OCI-LY7 (cell line): ENCODE measurements around the gene SEMA3G. TPM values are rescaled to one million over a fixed set of nuclear protein-coding genes. Genes with fewer than 3 reads are reported as not detected.
A peak's percentile ranks its signal among the peaks of the same experiment; 100 is the strongest.

Source experiments
- BruUV-seq: library from RNA; stranded (reverse); fragments of 400-500 nt; replicated peaks from 2 replicates; lab custom pipeline; 2021; lab: Mats Ljungman, UMichigan
- CTCF ChIA-PET: fragments of 300-600 bp; sonication (Branson Sonifier 250); formaldehyde crosslinking; loops from one replicate; lab custom pipeline; 2022; ENCODE audit warnings: antibody characterized with exemption; ENCODE audit not compliant: unreplicated experiment; lab: Charles Lee
- POLR2A ChIA-PET: fragments of 300-600 bp; sonication (Branson Sonifier 250); formaldehyde crosslinking; loops from one replicate; lab custom pipeline; 2022; ENCODE audit warnings: antibody characterized with exemption; lab: Charles Lee
- DNase-seq: peaks from one replicate; pipeline ENCODE4 v3.0.0-alpha.2; 2015; ENCODE audit warnings: low spot score
- H2AFZ ChIP-seq: fragments of 200-600 bp; sonication (generic), shearing (Covaris generic); 2 replicates; pipeline ENCODE4 v1.6.1; 2014; ENCODE audit warnings: mild to moderate bottlenecking, antibody characterized with exemption, low read length, moderate library complexity
- H3K27ac ChIP-seq: fragments of 200-600 bp; sonication (generic); 2 replicates; pipeline ENCODE4 v1.5.1; 2014; ENCODE audit warnings: mixed run types, low read depth, mild to moderate bottlenecking, moderate library complexity, low read length, inconsistent platforms; ENCODE audit not compliant: poor library complexity, severe bottlenecking
- H3K36me3 ChIP-seq: fragments of 200-600 bp; sonication (generic); 2 replicates; pipeline ENCODE4 v1.6.1; 2014; ENCODE audit warnings: mild to moderate bottlenecking, antibody characterized with exemption, low read length, moderate library complexity, mixed read lengths; ENCODE audit not compliant: insufficient read depth
- H3K4me1 ChIP-seq: fragments of 200-600 bp; sonication (generic); 2 replicates; pipeline ENCODE4 v1.5.1; 2014; ENCODE audit warnings: mild to moderate bottlenecking, low read length; ENCODE audit not compliant: insufficient read depth, poor library complexity, severe bottlenecking
- H3K4me2 ChIP-seq: fragments of 200-600 bp; sonication (generic); 2 replicates; pipeline ENCODE4 v1.6.1; 2014; ENCODE audit warnings: mild to moderate bottlenecking, low read length
- H3K4me3 ChIP-seq: fragments of 200-600 bp; sonication (generic); 2 replicates; pipeline ENCODE4 v1.5.1; 2014; ENCODE audit warnings: mild to moderate bottlenecking, low read depth, low read length; ENCODE audit not compliant: poor library complexity, severe bottlenecking
- H3K79me2 ChIP-seq: fragments of 200-600 bp; sonication (generic); 2 replicates; pipeline ENCODE4 v1.6.1; 2016; ENCODE audit warnings: low read depth, mild to moderate bottlenecking, low read length, moderate library complexity, mixed read lengths; ENCODE audit not compliant: insufficient read depth
- H3K9me2 ChIP-seq: fragments of 200-600 bp; sonication (generic); 2 replicates; pipeline ENCODE4 v1.6.1; 2016; ENCODE audit warnings: mild to moderate bottlenecking, low read length, mixed read lengths; ENCODE audit not compliant: insufficient read depth
- H3K9me3 ChIP-seq: fragments of 200-600 bp; sonication (generic); 2 replicates; pipeline ENCODE4 v1.6.1; 2014; ENCODE audit warnings: mild to moderate bottlenecking, mixed run types, low read length, mixed read lengths
- H4K20me1 ChIP-seq: fragments of 200-600 bp; sonication (generic); 2 replicates; pipeline ENCODE4 v1.6.1; 2014; ENCODE audit warnings: mild to moderate bottlenecking, antibody characterized with exemption, low read length, moderate library complexity, mixed read lengths; ENCODE audit not compliant: insufficient read depth
- CTCF ChIP-seq: fragments of 200-600 bp; sonication (generic); conservative IDR thresholded peaks from 2 replicates; pipeline ENCODE4 v1.5.1; 2014; ENCODE audit warnings: mild to moderate bottlenecking, antibody characterized with exemption, low read length, moderate library complexity, mixed read lengths
- EZH2phosphoT487 ChIP-seq: fragments of 200-600 bp; sonication (generic); IDR thresholded peaks from 2 replicates; pipeline ENCODE4 v1.6.1; 2018; ENCODE audit warnings: low read depth, borderline replicate concordance, mild to moderate bottlenecking, mixed run types, antibody characterized with exemption, low read length, moderate library complexity, mixed read lengths
- intact Hi-C: fragments of 100-400 bp; cut with micrococcal nuclease; formaldehyde crosslinking; loops from one replicate; pipeline ENCODE4 v1.10.0; 2022; ENCODE audit not compliant: unreplicated experiment
- total RNA-seq, 2 experiments: library from RNA; depleted of rRNA in 1 of 2; stranded (reverse); fragments of >200 nt in 1 of 2; shearing (Covaris generic) in 1 of 2; gene quantifications; 2 replicates each; pipeline ENCODE4 v1.2.3, GENCODE V29; 2014 to 2022

SEMA3G gene
- total RNA-seq, 2 experiments from 2014 or later = not detected

DNA sequence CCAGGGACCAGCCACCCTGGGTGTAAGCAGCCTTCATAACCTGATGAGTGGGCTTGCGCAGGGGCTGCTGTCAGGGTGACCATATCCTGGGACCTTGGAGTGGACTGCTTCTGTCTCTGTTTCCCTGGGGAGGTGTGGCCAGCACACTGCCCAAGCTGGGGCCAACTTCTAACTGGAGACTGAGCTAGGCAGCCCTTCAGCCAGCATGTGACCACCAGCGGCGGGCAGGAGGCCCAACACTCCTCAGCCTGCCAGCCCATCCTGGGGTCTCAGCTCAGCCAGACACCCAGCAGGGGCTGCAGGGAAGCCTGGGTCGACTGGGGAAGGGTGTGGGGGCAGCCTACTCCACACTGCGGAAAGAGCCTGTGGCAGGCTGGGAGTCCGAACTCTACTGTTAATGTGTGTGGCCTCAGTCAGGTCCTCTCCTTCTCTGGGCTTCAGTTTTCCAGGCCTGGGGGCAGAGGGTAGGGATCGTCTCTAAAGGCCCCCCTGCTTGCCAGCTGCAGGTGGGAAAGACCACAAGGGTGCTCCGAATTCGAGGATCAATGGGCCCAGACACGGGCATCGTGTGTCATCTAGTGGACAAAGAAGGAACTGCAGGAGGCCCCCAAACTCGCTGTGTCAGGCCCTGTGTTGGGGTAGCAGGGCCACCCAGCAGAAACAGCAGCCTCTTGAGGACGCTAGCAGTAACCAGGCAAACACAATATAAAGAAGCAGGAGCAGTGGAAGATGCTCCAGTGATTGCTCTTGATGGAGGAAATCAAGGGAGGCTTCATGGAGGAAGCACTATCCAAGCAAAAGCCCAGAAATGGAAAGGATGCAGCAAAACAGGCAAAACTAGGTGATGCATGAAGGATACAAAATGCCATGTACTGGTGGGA is 2.0 kb upstream of the SEMA3G start:
- Histone ChIP-seq H2AFZ (no peak overlapping the region), H3K4me3 (no peak overlapping the region), H3K4me2 (no peak overlapping the region), H3K27ac (no peak overlapping the region), H3K4me1 (no peaks in the 10 kb centered on the region), H4K20me1 (no peaks in the 10 kb centered on the region), H3K36me3 (no peaks in the 10 kb centered on the region), H3K9me2 (no peaks in the 10 kb centered on the region), H3K9me3 (no peaks in the 10 kb centered on the region), H3K79me2 (no peaks in the 10 kb centered on the region)
- peak; percentile 84 for DNase-seq
- peak; percentile 99 for TF ChIP-seq CTCF
- no peak for TF ChIP-seq EZH2phosphoT487
- intact Hi-C loops = loop anchor here (1.0 to 10.0 kb wide), 7 partner anchors 19 to 445 kb away; partner anchors contain the start of gene TLR9
- ChIA-PET POLR2A (interaction anchor here (1.2 to 2.9 kb wide), 3 partner anchors 19 to 34 kb away, joined by 3 to 8 read pairs (median 6); no protein-coding TSS in a partner anchor), CTCF (interaction anchor here (2.3 kb wide), 1 partner anchor 34 kb away, joined by 13 read pairs; no protein-coding TSS in a partner anchor)
- no TSS peak for BruUV-seq

DNA sequence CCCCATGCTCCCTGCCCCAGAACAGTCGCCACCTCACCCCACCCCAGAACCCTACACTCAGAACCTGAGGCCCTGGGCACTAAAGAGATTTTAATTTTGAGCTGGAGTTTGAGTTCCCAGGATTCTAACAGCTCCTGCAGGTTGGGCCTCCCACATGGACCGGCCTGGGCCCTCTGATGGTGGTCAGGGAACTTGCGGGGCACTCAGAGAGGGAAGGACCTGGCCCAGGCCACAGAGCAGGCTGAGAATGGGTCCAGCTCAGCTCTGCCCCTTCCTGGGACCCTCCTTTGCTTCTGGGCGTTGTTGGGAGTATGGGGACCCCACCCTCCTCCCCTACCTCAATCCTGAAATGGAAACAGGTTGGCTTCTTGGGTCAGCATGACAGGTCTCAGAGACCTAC is 1.1 kb upstream of the SEMA3G start:
- CTCF ChIA-PET = interaction anchor here (0.6 kb wide), 1 partner anchor 34 kb away, joined by 4 read pairs; no protein-coding TSS in a partner anchor
- Histone ChIP-seq H3K36me3 (no peaks in the 10 kb centered on the region), H3K27ac (no peak overlapping the region), H3K4me3 (no peak overlapping the region), H3K79me2 (no peaks in the 10 kb centered on the region), H3K4me1 (no peaks in the 10 kb centered on the region), H3K9me3 (no peaks in the 10 kb centered on the region), H2AFZ (no peak overlapping the region), H3K4me2 (no peak overlapping the region), H3K9me2 (no peaks in the 10 kb centered on the region), H4K20me1 (no peaks in the 10 kb centered on the region)
- no TSS peak for BruUV-seq
- TF ChIP-seq CTCF (no peak), EZH2phosphoT487 (no peak)
- POLR2A ChIA-PET = interaction anchor here (2.9 kb wide), 1 partner anchor 33 kb away, joined by 8 read pairs; no protein-coding TSS in a partner anchor
- DNase-seq = no peak
- intact Hi-C loops = loop anchor here (5.0 to 10.0 kb wide), 3 partner anchors 71 to 444 kb away; partner anchors contain the start of gene TLR9
